ENCODE measurements around the gene CRAMP1. TPM values are rescaled to one million over a fixed set of nuclear protein-coding genes. Genes with fewer than 3 reads are reported as not detected.

CRAMP1 gene
- total RNA-seq, 1 experiment from 2014 or later = 22.9 TPM

DNA sequence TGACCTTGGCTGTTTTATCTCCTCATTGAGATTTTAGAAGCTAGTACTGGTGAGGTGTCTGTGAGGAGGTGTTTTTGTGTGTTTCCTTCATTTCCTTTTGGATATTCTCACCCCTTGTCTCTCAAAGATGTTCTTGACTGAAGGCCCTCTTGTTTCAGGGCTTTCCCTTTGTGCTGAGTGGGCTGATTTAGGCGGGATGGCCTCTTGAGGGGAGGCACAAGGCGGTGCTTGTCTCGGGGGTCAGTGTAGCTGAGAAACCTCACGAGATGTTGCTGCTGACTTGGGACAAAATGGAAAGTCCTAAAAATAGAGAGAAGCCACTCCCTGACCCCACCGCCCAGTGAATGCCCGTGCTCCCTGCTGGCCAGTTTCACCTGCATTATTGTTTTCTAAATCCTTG is 14.2 kb downstream of the CRAMP1 start:
- H3K4me3 ChIP-seq (replicated peaks in 1 of 2; ENCODE audit: low read depth in 1 of 2, low read length in 2 of 2) = no peak overlapping the region
- no peaks in the 10 kb centered on the region for H3K27me3 ChIP-seq (ENCODE audit: insufficient read depth, low read length)
- no peaks in the 10 kb centered on the region for H3K4me1 ChIP-seq (ENCODE audit: control insufficient read depth in 1 of 2, insufficient read depth in 2 of 2, low read length in 2 of 2)
- no peaks in the 10 kb centered on the region for H4K20me1 ChIP-seq (ENCODE audit: insufficient read depth)
- ChIA-PET POLR2A (no interaction called here), CTCF (no interaction called here), RAD21 (ENCODE audit: low non-redundant PET in 1 of 2, low total read pairs in 2 of 2, uncharacterized antibody in 2 of 2, unreplicated experiment in 2 of 2) (no interaction called here)
- no peaks in the 10 kb centered on the region for H3K9me3 ChIP-seq (ENCODE audit: control insufficient read depth in 1 of 2, insufficient read depth in 1 of 2, low read depth in 1 of 2, low read length in 2 of 2)
- intact Hi-C loops (cut with micrococcal nuclease) = no loop called here
- DNase-seq (ENCODE audit: low read depth, low spot score) (no peak), ATAC-seq (no peak)
- peaks cover 0 to 17% of the 10 kb centered on the region in 2 experiments; a peak in 2 of 4 replicates for H3K36me3 ChIP-seq (ENCODE audit: control insufficient read depth in 1 of 2, insufficient read depth in 2 of 2, low read length in 2 of 2)
- H3K9ac ChIP-seq (ENCODE audit: low read length) = no peak overlapping the region
- TF ChIP-seq SRF (IDR thresholded peaks at IDR 0.05; ENCODE audit: low read depth) = no peak
- TF ChIP-seq SIN3A (IDR thresholded peaks at IDR 0.05; ENCODE audit: low read depth) = no peak
- TF ChIP-seq, protein P1, sequence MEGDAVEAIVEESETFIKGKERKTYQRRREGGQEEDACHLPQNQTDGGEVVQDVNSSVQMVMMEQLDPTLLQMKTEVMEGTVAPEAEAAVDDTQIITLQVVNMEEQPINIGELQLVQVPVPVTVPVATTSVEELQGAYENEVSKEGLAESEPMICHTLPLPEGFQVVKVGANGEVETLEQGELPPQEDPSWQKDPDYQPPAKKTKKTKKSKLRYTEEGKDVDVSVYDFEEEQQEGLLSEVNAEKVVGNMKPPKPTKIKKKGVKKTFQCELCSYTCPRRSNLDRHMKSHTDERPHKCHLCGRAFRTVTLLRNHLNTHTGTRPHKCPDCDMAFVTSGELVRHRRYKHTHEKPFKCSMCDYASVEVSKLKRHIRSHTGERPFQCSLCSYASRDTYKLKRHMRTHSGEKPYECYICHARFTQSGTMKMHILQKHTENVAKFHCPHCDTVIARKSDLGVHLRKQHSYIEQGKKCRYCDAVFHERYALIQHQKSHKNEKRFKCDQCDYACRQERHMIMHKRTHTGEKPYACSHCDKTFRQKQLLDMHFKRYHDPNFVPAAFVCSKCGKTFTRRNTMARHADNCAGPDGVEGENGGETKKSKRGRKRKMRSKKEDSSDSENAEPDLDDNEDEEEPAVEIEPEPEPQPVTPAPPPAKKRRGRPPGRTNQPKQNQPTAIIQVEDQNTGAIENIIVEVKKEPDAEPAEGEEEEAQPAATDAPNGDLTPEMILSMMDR (IDR thresholded peaks at IDR 0.05 in 2 of 3, conservative IDR thresholded peaks at IDR 0.05 in 1 of 3; ENCODE audit: borderline replicate concordance in 1 of 3, insufficient read depth in 1 of 3, low read depth in 2 of 3, low read length in 2 of 3) = no peak
- TF ChIP-seq POLR2A (IDR thresholded peaks at IDR 0.05; ENCODE audit: borderline replicate concordance, extremely low read depth, insufficient read depth, insufficient read length) = no peak
- TF ChIP-seq POLR2AphosphoS5 (IDR thresholded peaks at IDR 0.05; ENCODE audit: low read depth, low read length) = no peak
- TF ChIP-seq RAD21 (IDR thresholded peaks at IDR 0.05; ENCODE audit: low read depth) = no peak
- TF ChIP-seq EGR1 (IDR thresholded peaks at IDR 0.05; ENCODE audit: low read depth) = no peak
- TF ChIP-seq CEBPB (IDR thresholded peaks at IDR 0.05; ENCODE audit: low read depth) = no peak
- TF ChIP-seq EZH2phosphoT487 (IDR thresholded peaks at IDR 0.05; ENCODE audit: borderline replicate concordance) = no peak
- TF ChIP-seq, protein P2, sequence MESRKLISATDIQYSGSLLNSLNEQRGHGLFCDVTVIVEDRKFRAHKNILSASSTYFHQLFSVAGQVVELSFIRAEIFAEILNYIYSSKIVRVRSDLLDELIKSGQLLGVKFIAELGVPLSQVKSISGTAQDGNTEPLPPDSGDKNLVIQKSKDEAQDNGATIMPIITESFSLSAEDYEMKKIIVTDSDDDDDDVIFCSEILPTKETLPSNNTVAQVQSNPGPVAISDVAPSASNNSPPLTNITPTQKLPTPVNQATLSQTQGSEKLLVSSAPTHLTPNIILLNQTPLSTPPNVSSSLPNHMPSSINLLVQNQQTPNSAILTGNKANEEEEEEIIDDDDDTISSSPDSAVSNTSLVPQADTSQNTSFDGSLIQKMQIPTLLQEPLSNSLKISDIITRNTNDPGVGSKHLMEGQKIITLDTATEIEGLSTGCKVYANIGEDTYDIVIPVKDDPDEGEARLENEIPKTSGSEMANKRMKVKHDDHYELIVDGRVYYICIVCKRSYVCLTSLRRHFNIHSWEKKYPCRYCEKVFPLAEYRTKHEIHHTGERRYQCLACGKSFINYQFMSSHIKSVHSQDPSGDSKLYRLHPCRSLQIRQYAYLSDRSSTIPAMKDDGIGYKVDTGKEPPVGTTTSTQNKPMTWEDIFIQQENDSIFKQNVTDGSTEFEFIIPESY (IDR thresholded peaks at IDR 0.05; ENCODE audit: extremely low read depth, insufficient replicate concordance, low read length) = no peak
- no peak for TF ChIP-seq FOSL1 (IDR thresholded peaks at IDR 0.05; ENCODE audit: low read depth)
- no peak for TF ChIP-seq ZNF274 (IDR thresholded peaks at IDR 0.05; ENCODE audit: low read depth, low read length)
- no peak for TF ChIP-seq TCF7L2 (IDR thresholded peaks at IDR 0.05; ENCODE audit: borderline replicate concordance, extremely low read depth, insufficient read depth, insufficient read length)
- TF ChIP-seq EZH2 (IDR thresholded peaks at IDR 0.05) = no peak
- no peak for TF ChIP-seq YY1 (IDR thresholded peaks at IDR 0.05; ENCODE audit: extremely low read depth, insufficient replicate concordance, low read depth, low read length)
- TF ChIP-seq CBX3 (IDR thresholded peaks at IDR 0.05; ENCODE audit: low read depth) = no peak
- TF ChIP-seq SP1 (IDR thresholded peaks at IDR 0.05; ENCODE audit: low read depth) = no peak
- TF ChIP-seq JUND (IDR thresholded peaks at IDR 0.05) = no peak
- TF ChIP-seq, protein P3, sequence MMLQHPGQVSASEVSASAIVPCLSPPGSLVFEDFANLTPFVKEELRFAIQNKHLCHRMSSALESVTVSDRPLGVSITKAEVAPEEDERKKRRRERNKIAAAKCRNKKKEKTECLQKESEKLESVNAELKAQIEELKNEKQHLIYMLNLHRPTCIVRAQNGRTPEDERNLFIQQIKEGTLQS (IDR thresholded peaks at IDR 0.05) = no peak
- no peaks in the 10 kb centered on the region for H3K9me2 ChIP-seq (ENCODE audit: insufficient read depth)
- H3K27ac ChIP-seq (ENCODE audit: low read depth, low read length) = no peak overlapping the region
- H3K4me2 ChIP-seq (ENCODE audit: low read length) = no peak overlapping the region
- no TSS peak for BruUV-seq (replicated peaks)
- peaks cover 90% of the 10 kb centered on the region for H3K79me2 ChIP-seq (ENCODE audit: insufficient read depth, low read length)
- no peak overlapping the region for H2AFZ ChIP-seq (ENCODE audit: low read depth, low read length, poor library complexity, severe bottlenecking)
